ENCODE measurements around the gene RBSN.

GRCh38 chr3:15071699-15072098 is 27.2 kb downstream of the RBSN start:
- no peak for TF ChIP-seq CTCF (IDR thresholded peaks at IDR 0.05)
- no peak for TF ChIP-seq POLR2A (IDR thresholded peaks at IDR 0.05)
